Hindlimb muscle (tissue), 1 donor: ENCODE data around the gene CTNNA2. TPM values are rescaled to one million over a fixed set of nuclear protein-coding genes. Genes with fewer than 3 reads are reported as not detected.

Source experiments
- DNase-seq: peaks from one replicate; pipeline ENCODE4 v3.0.0-alpha.2; 2013
- polyA plus RNA-seq: library from polyadenylated mRNA; unstranded; fragments of 120-200 nt; gene quantifications from one replicate; pipeline ENCODE4 v1.2.1, GENCODE V29; 2013; ENCODE audit not compliant: insufficient read length

CTNNA2 gene
- polyA plus RNA-seq, 1 donor = 0.59 TPM

DNA sequence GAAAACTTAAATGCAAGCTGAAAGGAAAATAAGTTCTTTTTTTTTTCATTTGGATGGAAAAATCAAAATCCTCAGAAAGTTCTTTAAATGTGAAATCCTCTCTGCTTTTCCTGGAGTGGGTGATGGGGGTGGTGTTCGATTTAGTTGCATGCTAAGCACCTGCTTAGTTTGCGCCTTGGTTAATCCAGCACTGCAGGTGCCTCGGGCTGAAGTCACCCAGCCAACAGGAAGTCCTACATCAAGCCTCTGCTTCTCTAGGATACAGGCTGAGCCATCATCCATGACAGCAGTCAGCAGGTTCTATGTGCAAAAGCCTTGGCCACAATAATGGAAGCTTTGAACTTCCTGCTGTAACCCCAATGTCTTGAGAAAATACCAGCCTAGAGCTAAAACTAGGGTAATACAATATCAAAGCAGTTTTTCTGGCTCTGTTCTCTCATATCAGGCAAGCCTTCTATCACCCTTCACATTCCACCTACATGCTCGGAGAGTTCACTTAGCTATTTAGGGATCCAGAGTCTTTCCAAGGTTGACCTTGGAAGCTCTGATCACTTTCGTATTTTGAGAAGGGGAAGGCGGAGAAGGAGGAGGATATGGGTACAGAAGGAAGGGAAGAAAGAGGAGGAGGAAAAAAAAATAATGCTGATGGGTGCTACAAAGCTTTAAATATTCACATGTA lies 907.8 kb downstream of the CTNNA2 start:
- no peak for DNase-seq

DNA sequence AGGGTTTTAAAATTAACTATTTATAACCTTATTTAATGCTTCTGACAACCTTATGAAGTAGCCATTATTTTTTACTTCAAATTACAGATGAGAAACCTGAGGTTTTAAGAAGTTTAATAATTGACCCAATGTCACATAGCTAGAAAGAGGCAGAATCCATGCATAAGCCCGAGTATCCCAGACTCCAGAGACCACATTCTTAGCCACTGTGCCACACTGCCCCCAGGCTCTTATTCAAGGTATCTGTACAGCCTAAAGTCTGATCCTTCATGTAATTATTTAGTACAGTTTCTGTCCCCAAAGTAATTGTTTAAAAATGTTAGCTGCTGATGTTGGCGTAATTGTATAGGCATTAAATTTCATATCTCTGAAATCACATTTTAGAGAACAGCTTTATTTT lies 916.4 kb downstream of the CTNNA2 start:
- DNase-seq = no peak

DNA sequence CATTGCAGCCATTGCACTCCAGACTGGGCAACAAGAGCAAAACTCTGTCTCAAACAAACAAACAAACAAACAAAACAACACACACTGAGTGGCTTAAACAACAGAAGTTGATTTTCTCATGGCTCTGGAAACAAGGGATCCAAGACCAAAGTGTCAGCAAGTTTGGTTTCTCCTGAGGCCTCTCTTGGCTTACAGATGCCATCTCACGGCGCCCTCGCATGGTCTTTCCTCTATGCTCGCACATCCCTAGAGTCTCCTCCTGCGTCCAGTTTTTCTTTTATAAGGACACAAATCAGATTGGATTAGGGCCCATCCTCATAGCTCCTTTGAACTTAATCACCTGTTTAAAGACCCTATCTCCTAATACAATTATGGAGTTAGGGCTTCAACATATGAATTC lies 925.1 kb downstream of the CTNNA2 start:
- DNase-seq = no peak

DNA sequence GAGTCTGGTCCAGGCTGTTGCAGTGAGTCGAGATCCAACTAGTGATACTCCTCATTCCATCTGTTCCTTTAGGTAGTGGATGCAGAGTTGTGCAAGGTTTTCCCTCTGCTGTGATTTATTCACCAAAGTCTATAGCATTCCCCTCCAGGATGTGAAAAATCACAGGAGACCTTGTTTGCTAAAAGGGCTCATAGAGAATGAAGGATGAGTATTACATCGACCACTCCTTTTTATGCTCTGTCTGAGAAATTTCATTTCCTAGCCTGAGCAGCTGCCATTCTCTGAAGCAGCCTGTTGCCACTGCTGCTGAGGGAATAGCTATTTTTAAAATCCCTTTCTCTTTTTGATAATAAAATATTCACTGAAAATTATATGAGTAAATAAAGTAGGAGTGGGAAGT lies 925.8 kb downstream of the CTNNA2 start:
- DNase-seq = no peak

DNA sequence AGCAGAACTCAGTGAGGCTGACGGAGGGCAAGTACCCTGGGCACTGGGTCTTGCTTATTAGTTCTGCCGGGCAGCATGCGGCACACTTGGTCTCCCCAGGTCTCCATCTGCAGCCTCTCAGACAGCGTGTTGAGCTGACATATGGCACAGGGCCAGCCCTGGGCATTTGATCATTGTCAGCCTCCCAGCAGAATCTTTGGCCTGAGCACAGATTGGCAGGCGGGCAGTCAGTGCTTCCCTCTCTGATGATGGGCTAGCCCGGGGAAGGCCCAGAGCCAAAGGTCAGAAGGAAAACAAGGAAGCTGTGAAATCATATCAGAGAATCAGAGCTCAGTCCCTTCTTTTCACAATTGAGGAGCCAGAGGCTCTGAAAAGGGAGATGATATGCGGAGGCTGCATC lies 941.8 kb downstream of the CTNNA2 start:
- DNase-seq = no peak

DNA sequence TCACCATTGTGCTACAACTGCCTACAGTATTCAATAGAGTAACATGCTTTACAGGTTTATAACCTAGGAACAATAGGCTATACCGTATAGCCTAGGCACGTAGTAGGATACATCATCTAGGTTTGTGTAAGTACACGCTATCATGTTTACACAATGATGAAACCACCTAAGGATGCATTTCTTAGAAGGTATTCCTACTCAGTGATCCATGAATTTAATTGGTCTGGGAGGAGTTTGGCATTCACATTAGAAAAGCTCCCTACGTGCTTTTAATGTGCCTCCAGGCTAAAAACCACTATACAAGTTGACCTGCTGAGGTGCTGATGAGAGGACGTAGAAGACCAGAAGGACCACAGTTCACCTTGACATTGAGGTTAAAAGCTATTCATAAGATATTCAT lies 946.2 kb downstream of the CTNNA2 start:
- no peak for DNase-seq

DNA sequence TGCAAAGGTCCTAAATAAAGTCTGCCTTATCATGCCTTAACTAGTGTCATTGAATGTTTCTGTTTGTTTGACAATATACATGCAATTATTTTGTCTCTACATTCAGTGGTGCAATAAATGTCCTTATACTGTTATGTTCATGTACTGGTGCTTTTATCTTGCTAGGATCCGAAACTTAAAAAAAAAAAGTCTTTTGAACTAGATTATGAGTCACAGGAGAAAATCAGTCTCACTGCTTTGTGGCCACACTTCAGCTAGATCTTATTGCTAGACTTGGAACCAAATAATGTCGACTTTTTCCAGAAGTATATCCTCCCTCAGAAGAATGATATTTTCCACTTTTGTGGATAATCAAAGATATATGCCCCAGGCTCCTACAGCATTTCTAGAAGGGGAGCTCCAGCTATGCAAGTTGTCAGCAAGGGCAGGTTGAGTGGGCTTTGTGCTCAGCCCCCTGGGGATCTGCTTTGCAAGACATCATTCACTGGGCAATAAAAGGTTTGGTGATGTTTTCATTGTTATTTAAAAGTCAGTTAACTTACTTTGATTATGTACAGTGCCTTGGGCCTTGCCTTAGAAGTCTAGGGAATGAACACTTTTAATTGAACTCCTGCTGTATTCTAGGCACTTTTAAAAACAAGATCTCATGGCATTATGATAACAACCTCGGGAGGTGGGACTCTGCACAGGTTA lies 948.8 kb downstream of the CTNNA2 start:
- no peak for DNase-seq

DNA sequence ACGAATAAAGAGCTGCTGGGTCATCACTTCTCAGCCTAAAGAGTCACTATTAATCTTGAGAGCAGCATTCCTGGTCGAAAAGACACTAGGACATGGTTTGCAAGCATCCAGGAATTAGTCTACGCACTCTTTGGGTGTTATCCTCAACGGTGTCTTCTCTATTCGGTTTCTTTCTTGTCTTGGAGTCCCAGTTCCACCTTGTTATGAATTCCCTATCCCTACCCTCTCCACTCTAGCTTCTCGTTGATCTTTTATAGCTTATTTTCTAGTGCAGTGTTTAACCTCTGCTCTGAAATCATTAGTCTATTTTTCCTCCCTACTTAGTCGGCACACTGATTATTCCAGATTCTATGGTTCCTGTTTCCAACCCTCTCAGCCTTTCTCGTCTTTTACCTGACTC lies 949.8 kb downstream of the CTNNA2 start:
- no peak for DNase-seq

DNA sequence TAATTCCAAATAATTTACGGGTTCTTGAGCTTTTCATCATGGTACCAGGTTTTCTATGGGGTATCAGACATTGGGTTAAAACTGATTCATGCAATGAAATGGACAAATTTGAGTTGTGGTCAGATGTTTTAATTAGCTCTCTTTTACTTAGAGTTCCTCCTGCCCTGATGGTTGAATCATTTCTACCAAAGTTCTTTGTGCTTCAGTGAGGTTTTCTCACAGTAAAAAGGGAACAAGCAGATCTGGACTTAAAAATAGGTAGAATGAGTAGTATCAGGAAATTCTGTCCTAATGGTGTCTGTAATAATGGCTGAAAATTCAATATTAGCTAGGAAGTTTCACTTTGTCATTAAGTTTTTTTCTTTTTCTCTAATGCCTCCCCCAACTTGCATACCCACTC lies 951.4 kb downstream of the CTNNA2 start:
- no peak for DNase-seq

DNA sequence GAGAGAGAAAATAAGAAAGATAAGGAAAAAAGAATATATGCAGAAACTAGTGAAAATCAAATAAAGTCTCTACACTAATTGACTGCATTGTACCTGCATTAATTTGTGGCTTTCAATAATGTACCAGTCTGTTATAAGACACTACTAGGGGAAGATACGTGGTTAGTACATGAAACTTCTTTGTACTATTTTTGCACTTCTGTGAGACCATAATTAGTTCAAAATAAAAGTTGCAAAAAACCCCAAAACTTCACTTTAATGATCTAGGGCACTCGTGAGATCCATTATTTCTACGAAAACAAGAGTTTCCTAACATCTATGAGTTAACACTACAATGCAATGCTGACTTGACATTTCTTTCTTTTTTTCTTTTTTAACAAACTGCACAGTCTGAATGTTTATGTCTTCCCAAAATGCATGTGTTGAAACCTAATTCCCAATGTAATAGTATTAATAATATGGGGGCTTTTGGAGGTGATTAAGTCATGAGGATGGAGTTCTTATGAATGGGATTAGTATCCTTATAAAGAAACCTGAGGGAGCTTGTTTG lies 954.5 kb downstream of the CTNNA2 start:
- no peak for DNase-seq

DNA sequence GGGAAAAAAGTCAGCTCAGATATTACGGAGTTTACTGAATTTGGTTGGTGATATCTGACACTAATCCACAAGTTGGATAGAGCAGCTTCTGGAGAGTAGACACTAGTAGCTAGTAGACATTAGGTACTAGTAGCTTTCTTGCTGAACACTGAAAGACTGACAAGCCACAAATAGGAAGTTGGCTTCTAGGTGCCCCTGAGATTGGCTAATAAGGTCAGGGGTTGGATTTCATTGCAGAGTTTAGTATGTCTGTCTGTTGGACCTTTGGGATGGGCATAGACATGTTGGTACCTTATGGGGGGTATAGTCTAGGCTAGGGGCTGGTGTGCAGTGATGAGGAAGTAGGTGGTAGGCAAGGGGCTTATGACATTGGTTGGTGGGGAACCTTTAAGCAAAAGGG lies 956.6 kb downstream of the CTNNA2 start:
- no peak for DNase-seq

DNA sequence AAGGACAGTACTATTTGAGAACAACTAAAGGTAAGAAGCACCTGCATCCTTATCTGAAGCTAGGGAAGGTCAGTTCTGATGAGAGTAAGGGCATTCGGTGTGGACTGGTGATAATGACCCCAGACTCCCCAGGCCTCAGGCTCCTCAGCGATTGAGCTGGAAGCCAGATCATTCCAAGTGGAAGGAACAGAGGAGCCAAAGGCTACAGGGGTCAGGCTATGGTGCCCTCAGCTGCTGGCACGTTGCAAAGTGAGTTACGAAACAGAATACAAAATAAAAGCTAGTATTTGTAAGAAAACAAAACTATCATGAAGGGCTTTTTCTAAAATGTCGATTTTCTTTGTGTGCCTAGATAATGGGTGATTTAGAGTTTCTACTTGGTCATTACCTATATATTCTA lies 960.2 kb downstream of the CTNNA2 start:
- DNase-seq = no peak

DNA sequence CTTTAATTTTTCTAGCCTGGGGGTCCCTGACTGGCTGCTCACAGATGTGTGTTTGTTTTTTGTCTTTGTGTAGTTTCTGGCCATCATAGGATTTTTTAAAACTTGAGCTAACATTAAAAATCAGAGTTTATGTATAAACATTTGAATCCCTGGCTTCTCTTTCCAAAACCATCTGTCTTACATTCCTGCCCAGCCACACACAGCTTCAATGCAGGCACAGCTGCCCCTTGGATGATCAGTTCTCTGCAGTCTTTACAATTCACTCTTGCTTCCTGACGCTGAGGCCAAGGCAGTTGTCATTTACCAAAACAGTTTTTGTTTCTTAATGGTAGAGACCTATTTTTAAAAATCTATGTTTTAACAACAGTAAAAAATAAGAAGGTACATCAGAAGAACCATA lies 960.9 kb downstream of the CTNNA2 start:
- no peak for DNase-seq

DNA sequence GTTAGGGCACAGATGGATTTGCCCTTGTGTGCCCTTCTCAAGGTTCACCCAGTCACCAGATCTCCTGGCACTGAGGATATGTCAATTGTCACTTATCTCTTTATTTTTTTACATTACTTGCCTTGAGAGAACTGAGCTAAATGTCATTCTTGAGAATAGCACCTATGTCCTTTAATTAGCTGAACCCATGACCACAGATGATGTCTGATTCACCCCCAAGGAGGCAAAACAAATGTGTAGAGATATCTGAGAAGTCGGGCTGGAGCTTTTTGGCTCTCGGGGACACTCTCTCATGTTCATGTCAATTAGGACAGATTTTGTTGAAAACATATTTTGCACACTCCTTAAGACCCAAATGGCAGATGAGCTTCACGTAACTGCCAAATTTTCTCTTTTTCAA lies 963.1 kb downstream of the CTNNA2 start:
- no peak for DNase-seq

DNA sequence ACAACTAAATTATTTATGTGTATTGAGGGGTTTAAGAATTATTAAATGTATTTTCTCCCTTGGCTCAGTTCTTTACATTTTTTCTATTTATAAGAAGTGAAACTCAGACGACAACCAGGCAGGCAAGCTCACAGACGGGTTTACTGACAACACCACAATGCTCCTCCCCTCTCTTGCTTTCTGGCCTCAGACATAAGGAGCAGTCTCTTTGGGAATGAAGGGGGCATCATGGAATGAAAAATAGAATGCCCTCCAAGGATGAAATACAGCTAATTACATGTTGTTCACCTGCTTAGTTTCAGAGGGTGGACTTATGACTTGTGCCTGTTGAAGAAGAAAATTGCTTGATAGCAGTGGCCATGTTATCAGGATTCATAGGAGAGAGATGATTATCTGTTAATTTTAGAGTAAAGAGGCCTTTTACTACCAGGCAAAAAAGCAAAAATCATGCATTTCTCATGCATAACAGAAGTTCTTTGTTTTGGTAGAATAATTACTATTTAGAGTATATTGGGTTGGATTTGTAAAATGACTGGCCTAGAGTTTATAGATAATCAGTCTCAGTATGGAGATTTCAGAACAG lies 963.8 kb downstream of the CTNNA2 start:
- no peak for DNase-seq

DNA sequence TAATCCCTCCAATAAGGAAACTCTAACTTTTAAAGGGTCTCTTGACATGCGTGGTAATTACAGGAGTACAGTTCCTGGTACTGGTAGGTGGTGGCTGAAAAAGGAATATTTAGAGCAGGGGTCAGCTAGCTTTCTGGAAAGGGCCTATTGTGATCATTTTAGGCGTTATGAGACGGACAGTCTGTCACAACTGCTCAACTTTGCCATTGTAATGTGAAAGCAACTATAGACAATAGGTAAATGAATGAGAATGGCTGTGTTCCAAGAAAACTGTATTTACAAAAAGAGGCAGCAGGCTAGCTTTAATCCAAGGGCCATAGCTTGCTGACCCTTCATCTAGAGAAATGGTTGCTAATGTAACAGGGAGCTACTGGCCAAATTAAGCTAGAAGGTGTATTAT lies 969.4 kb downstream of the CTNNA2 start:
- no peak for DNase-seq

DNA sequence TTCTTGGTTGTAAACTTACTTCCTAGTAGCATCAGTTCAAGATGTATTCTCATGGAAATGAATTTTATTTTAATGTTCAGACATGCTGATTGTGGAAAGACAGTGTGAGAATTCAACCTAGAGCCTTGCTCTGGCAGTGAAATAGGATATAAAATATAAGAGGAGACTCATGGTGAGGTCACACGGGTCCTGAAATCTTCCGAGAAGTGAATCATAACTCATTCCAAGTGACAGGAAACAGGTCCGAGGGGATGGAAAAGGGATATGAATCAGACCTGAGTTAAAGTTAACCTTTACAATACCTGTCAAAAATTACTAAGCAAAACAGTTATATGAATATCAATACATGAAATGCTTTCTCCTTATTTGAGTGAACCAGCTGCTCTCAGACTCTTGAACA lies 976.9 kb downstream of the CTNNA2 start:
- DNase-seq = no peak

DNA sequence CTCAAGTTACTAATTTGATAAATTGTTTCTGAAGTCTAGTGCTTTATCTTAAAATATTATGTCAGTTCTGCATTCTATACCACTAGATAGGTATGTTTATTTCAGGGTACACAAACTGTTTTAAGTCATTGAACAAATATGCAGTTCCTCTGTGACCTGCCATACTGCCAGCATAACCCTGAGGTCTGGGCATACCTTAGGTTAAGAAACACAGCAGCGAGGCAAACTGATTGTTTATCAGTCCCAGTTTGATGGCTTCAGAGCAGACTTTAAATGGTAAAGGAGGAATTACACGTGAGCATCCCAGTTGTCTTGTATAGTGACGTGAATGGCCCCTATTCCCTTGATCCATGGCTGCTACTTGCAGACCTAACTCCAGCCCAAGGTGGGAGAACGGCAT lies 978.1 kb downstream of the CTNNA2 start:
- DNase-seq = no peak

DNA sequence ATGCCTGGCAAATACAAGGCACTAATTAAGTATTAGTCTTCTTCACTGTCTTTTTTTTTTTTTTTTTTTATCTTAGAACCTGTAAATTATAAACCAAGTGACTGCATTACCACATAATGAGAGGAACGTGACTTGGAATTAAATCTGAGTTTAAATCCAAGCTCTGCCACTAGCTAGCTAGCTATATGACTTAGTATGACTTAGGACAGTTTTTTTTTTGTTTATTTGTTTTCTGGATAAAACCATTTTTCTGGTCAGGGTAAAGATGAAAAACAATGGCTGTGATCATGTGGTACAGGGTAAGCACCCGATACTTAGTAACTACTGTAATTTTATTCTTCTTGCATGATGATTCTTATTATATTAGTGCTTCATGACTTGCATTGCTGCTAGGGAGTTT lies 983.5 kb downstream of the CTNNA2 start:
- DNase-seq = no peak

DNA sequence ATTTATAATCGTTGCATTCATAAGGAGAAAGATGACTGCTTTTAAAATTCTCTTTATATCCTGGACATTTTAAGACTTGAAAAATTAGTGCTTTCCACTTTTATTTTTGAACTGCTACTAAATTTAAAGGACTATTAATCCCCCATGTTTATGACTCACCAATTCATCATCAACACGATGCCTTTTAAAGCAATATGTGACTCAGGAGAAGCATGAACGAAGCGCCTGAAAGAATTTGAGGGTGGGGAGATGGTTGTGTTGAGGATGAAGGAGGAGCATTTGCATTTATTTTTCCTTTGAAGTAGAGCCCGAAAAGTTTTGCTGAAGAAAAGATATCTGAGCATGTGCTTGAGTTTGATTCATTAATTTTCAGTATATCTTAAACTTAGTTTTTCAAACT lies 983.9 kb downstream of the CTNNA2 start:
- no peak for DNase-seq

DNA sequence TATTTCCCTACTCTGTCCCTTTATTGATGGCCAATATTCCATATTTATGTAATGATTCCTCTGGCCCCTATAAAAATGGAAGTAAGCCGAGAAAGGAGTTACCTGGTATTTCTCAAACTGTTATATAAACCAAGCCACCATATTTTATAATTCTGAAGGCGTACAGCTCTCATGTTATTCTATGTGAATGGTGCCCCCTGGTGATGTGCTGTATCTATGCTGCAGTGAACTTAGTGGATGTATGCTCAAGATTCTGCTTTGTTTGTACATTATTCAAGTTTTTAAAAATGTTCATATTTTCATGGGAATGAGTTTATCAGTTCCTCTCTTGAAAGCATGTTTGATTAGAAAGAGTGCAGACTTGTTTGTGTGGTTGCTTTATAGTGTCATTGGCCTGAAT lies 986.2 kb downstream of the CTNNA2 start:
- DNase-seq = no peak

DNA sequence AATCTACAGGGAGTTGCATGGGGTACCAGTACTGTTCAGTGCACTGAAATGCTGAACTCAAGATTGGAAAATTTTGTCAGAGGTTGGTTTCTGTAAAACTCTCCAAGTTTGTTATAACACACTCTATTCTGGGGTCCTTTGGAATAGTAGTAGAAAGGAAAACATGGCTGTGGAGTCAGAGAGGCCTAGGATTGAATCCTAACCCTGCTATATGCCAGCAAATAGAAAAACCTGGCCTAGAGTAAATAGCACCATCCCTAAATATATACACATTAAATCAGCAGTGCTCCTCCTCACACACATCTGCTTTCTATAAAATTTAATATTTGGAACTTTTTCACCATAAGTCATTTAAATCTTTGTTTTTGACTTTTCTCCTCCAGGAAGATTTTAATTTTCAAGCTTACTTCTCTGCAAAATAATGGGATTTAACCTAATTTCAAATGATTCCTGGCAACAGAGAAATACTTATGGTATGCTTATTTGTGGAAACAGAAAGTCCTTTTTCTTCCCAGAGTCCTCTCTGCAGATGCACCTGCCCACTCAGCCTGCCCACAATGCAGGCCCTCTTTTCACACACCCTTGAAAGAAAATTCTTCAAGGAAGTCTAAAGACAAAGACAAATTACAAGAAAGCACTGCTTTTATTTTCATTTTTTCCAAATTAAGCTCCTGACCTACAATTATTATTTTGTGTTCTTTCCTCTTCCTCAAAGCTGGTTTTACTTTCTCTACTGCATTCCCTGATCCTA lies 989.2 kb downstream of the CTNNA2 start:
- DNase-seq = no peak

DNA sequence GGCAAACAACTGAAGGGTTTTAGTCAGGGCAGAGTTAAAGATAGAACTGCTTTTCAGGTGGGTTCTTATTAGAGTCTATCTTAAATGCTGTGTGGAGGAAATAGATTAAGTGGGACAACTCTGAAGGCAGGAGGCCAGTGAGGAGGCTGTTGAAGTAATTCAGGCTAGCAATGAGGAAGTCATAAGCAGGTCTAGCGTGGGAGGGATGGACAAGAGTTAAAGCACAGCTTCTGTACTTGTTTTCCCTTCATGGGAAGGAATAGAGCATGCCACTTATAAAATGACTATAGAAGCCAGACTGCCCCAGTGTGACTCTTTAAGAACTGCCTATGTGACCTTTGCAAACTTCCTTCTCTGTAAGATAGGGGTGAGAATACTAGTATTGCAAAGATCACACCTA lies 993.7 kb downstream of the CTNNA2 start:
- no peak for DNase-seq
